PC-3 (cell line): ENCODE measurements around the gene APBB2.

Source experiments
- EZH2phosphoT487 ChIP-seq: fragments of 300-600 bp; sonication (generic); IDR thresholded peaks from 2 replicates; pipeline ENCODE4 v1.6.1; 2018; ENCODE audit warnings: mild to moderate bottlenecking, antibody characterized with exemption, low read length, borderline replicate concordance
- TF ChIP-seq, protein P1 (sequence below): fragments of 300-600 bp; sonication (generic); conservative IDR thresholded peaks from 2 replicates; pipeline ENCODE4 v1.5.1; 2017; ENCODE audit warnings: antibody characterized with exemption, low read depth, mild to moderate bottlenecking, low read length

DNA sequence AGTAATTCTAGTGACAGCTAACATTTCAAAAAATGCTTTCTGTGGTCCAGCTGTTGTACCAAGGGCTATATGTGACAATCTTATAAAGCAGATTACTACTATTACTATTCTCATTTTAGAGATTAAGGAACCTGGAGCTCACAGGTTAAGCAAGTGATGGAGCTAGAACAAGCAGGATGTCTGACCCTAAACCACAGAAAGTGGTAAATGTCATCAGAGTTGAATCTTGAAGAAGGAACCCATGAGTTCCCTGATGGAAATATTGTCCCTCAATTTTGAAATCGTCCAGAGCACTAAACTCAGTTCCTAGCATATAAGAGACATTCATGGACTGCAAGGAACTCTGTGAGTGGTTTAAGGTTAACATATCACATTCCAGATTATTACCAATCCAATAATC, 214.0 kb downstream of the APBB2 start:
- TF ChIP-seq EZH2phosphoT487, result no peak
- TF ChIP-seq, protein P1, sequence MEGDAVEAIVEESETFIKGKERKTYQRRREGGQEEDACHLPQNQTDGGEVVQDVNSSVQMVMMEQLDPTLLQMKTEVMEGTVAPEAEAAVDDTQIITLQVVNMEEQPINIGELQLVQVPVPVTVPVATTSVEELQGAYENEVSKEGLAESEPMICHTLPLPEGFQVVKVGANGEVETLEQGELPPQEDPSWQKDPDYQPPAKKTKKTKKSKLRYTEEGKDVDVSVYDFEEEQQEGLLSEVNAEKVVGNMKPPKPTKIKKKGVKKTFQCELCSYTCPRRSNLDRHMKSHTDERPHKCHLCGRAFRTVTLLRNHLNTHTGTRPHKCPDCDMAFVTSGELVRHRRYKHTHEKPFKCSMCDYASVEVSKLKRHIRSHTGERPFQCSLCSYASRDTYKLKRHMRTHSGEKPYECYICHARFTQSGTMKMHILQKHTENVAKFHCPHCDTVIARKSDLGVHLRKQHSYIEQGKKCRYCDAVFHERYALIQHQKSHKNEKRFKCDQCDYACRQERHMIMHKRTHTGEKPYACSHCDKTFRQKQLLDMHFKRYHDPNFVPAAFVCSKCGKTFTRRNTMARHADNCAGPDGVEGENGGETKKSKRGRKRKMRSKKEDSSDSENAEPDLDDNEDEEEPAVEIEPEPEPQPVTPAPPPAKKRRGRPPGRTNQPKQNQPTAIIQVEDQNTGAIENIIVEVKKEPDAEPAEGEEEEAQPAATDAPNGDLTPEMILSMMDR, result no peak
